Aorta (tissue), 5 donors: ENCODE data around the gene ILKAP. TPM values are rescaled to one million over a fixed set of nuclear protein-coding genes. Genes with fewer than 3 reads are reported as not detected.

Experiments used
- ATAC-seq: fragments of 200-7000 bp; cut with Tn5 transposase; one replicate; pipeline ENCODE4 v1.9.1; 2022; ENCODE audit warnings: moderate library complexity; ENCODE audit not compliant: low FRiP score
- DNase-seq, 2 donors: peaks; one replicate each; pipeline ENCODE4 v3.0.0-alpha.2; 2020
- H3K27ac ChIP-seq, 2 donors: one replicate each; pipeline ENCODE4 v1.5.1; 2013; ENCODE audit warnings: low read length in 2 of 2, mild to moderate bottlenecking in 2 of 2, moderate library complexity in 2 of 2, control low read depth in 1 of 2, inconsistent platforms in 1 of 2, low read depth in 1 of 2
- H3K27me3 ChIP-seq, 2 donors: one replicate each; pipeline ENCODE4 v1.6.1; 2013; ENCODE audit warnings: control low read depth in 1 of 2, low read length in 1 of 2, mild to moderate bottlenecking in 1 of 2, moderate library complexity in 1 of 2; ENCODE audit not compliant: insufficient read depth in 2 of 2, control insufficient read depth in 1 of 2
- H3K36me3 ChIP-seq, 2 donors: one replicate each; pipeline ENCODE4 v1.6.1; 2013; ENCODE audit warnings: control low read depth in 1 of 2, low read length in 1 of 2, mild to moderate bottlenecking in 1 of 2; ENCODE audit not compliant: insufficient read depth in 2 of 2, control insufficient read depth in 1 of 2
- H3K4me1 ChIP-seq, 2 donors: one replicate each; pipeline ENCODE4 v1.6.1; 2013; ENCODE audit warnings: low read length in 2 of 2, control low read depth in 1 of 2, mild to moderate bottlenecking in 1 of 2, moderate library complexity in 1 of 2; ENCODE audit not compliant: insufficient read depth in 2 of 2, control insufficient read depth in 1 of 2
- H3K4me3 ChIP-seq, 2 donors: one replicate each; pipeline ENCODE4 v1.5.1; 2013; ENCODE audit warnings: low read length in 2 of 2, control low read depth in 1 of 2, mild to moderate bottlenecking in 1 of 2
- H3K9me3 ChIP-seq: one replicate; pipeline ENCODE4 v1.6.1; 2013; ENCODE audit warnings: mild to moderate bottlenecking, low read length; ENCODE audit not compliant: control insufficient read depth
- WGBS, 2 donors: extraction: QIAGEN DNeasy Blood & Tissue Kit; methylation state at CpG; one replicate each; pipeline ENCODE4 v1.1.7; 2013; 5-methylcytosine and 5-hydroxymethylcytosine counted together
- intact Hi-C, 2 donors: fragments of 100-400 bp; cut with DNase I; formaldehyde crosslinking; loops; one replicate each; pipeline versions ENCODE4 v1.14.2 to v1.15.0; 2022
- polyA plus RNA-seq, 2 donors: library from polyadenylated mRNA; stranded (reverse); fragments of 200-250 nt; gene quantifications; one replicate each; pipeline ENCODE4 v1.2.3, GENCODE V29; 2013
- total RNA-seq, 2 donors: library from RNA; stranded (reverse); fragmentation: NEBNext Ultra II Directional; extraction: Animal tissue kit (Norgen Biotek cat#: 25700); gene quantifications; one replicate each; pipeline ENCODE4 v1.2.1, GENCODE V29; 2021
- donor health status: healthy with polysubstance abuse.
- donor health status: Bipolar disorder and iron deficiency.
- donor health status: DM: no; HTN: no; CAD: no.
- donor health status: DM: no; HTN: no; CAD: no.
- donor health status: DM: yes; HTN: yes; CAD: no.

The ILKAP gene
- total and polyA plus RNA-seq, 4 donors = 19.4 to 149 (median 49.6) TPM

DNA sequence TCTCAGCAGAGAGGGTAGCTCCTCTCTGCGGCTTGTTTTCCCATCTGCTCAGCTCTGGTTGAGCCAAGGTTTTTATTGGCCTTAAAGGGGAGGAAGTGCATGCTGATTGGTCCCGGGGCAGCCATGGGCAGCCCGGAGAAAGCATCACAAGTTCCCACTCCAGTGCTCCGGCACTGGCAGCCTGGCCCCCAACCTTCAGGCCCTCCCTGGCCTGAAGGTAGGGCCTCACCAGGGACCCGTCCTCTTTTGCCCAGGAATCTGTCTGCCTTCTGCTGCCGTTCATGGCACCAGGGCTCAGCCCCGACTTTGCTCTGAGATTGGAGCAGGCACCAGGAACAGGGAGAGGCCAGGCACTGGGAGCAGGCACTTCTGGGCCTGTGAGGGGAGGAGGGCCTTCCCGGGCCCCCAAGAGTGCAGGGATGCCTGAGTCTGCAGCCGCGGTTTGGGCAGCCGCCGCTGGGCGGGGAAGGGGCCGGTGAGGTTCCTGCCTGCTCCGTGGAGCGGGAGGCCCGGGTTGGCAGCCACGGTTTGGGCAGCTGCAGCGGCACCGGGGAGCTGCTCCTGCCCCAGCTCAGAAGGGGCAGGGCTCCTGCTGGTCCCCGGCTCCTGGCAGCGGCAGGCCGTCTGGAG is 17.5 kb upstream of the ILKAP start:
- peak; percentile 46 for ATAC-seq
- no peaks in the 10 kb centered on the region for H3K27me3 ChIP-seq
- H3K9me3 ChIP-seq = no peaks in the 10 kb centered on the region
- DNase-seq = no peak
- no peaks in the 10 kb centered on the region for H3K4me1 ChIP-seq
- WGBS, 2 donors = 60 to 65% methylated on average over 23 of the region's 23 CpGs
- intact Hi-C loops = no loop called here
- no peaks in the 10 kb centered on the region for H3K36me3 ChIP-seq
- H3K27ac ChIP-seq = no peak overlapping the region
- H3K4me3 ChIP-seq = no peak overlapping the region

GRCh38 chr2:238220274-238220891 is 16.9 kb upstream of the ILKAP start:
- H3K4me1 ChIP-seq = no peaks in the 10 kb centered on the region
- WGBS, 2 donors = 74 to 78% methylated on average over 10 of the region's 10 CpGs
- H3K36me3 ChIP-seq = no peaks in the 10 kb centered on the region
- H3K4me3 ChIP-seq = no peak overlapping the region
- DNase-seq = no peak
- no peaks in the 10 kb centered on the region for H3K27me3 ChIP-seq
- ATAC-seq = no peak
- no peak overlapping the region for H3K27ac ChIP-seq
- intact Hi-C loops = no loop called here
- no peaks in the 10 kb centered on the region for H3K9me3 ChIP-seq

DNA sequence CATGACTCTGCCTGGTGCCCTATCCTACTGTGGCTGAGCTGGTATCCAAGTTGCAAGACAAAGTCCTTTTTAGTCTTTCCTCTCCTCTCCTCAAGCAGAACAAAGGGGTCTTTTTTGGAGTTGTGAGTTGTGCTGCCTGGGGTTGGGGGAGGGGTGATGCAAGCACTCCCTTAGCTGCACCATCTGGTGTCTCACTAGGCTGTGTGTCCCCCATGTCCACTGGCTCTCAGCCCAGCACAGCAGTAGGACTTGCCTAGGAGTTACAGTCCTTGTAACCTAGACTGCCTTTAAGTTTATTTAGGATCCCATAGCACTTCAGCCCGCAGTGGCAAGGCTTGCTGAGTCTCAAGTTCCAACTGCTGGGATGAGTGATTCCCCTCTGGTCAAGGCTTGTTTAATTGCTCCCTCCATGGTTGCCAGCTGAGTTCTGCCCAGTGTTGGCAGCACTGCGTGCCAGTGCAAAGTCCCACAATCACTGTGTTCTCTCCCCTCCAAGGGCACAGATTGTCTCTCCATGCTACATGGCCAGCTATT is 13.2 kb upstream of the ILKAP start:
- intact Hi-C loops = no loop called here
- H3K4me1 ChIP-seq = no peaks in the 10 kb centered on the region
- H3K27me3 ChIP-seq = no peaks in the 10 kb centered on the region
- no peaks in the 10 kb centered on the region for H3K9me3 ChIP-seq
- WGBS, 2 donors = 69 to 72% methylated on average over 2 of the region's 2 CpGs
- no peak for ATAC-seq
- no peaks in the 10 kb centered on the region for H3K36me3 ChIP-seq
- no peak overlapping the region for H3K27ac ChIP-seq
- no peak overlapping the region for H3K4me3 ChIP-seq
- DNase-seq = no peak

DNA sequence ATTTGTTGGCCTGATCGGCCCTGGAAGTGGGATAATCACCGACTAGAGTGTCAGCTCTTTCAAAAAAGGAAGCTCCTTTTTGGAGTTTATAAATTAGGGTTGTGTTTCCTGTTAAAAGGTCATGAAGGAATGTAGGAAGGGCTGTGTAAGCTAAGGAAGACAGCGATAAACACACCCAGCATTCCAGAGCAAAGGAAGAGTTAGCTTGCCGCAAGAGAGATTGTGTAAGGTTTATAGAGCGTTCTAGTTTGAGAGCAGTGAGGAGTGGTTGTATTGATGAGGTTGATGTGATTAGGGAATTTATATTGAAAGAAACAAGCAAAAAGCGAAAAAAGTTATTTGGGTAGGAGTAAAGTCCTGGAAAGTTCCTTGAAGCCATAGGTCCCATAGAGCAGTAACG is 3.5 kb upstream of the ILKAP start:
- WGBS, 2 donors = 87 to 93% methylated on average over 7 of the region's 7 CpGs
- DNase-seq = no peak
- Histone ChIP-seq H3K27me3 (no peaks in the 10 kb centered on the region), H3K4me3 (no peak overlapping the region), H3K27ac (no peak overlapping the region), H3K36me3 (no peaks in the 10 kb centered on the region), H3K4me1 (peaks cover 0 to 3% of the 10 kb centered on the region in 2 donors), H3K9me3 (no peaks in the 10 kb centered on the region)
- ATAC-seq = no peak
- intact Hi-C loops = no loop called here

DNA sequence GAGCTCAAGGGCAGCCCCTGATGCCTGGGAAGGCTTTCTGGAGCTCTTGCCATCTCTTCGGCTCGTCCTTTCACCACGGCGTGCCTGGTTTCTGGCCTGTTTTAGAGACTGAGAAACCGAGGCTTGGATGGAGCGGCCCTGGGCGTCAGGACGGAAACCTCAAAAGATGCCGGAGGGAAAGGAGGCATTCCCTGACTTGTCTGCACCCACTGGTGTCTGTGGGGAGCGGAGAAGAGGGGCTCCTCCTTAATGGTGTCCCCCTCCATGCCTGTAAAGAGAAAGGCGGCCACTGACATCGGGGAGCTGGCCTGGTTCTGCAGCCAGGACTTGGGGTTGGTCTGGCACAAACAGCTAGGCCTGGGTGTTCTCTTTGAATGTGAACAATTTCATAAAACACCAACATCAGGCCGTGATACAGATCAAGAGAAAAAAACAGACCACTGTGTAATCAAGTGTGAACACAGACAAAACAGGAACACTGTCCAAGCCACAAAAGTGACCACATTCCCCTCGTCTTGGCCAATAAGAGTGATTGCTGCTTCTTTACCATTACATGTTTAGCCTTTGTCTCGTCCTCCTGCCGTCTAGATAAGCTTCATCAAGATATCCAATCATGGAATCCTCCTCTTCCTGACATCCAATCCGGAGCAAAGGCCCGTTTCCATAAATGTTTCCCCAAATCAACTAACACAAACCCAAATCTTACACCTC is 633 bp upstream of the ILKAP start:
- Histone ChIP-seq H3K9me3 (no peaks in the 10 kb centered on the region), H3K27ac (peak overlapping the region in 1 of 2 donors; percentile 55), H3K4me1 (peaks cover 0 to 5% of the 10 kb centered on the region in 2 donors), H3K36me3 (no peaks in the 10 kb centered on the region), H3K4me3 (peak overlapping the region in 1 of 2 donors; percentile 27), H3K27me3 (no peaks in the 10 kb centered on the region)
- DNase-seq (no peak), ATAC-seq (peak; percentile 27)
- 58% methylated on average over 18 of the region's 18 CpGs for WGBS, 2 donors
- intact Hi-C loops = loop anchor here in 1 of 2 donors (1.0 kb wide), 1 partner anchor 35 kb away; no protein-coding TSS in a partner anchor

DNA sequence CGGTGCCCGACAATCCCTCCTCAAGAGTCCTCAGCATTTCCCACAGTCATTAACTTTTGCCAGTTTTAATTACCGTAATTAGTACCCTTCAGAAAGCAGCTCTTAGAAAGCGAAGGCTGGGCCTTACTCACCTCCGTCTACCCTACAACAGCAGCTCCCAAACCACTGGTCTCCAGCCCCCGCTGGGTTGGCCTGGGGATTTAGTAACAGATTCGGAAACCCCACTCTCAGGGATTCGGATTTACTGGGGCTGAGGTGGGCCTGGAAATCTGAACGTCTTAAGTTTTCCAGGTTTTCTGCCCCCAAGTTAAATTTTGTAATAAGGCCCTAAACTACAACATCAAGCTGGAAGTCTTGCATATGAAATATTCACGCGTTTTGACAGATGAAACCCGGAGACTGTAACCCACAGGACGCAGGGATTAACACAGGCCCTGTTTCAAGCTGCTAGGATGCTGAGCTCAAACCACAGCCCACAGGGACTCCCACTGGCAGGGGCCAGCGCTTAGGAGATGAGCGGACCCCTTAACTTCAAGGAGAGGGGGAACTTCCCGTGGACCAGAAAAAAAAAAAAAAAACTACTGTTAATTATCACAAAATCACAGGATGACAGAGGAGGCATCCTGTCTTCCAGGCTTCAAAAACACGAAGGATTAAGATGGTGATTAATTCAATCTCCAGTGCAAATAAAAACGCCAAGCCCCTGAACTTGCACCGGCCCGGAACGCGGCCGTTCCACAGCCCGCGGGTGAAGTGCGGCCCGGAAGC is 985 bp downstream of the ILKAP start:
- intact Hi-C loops = loop anchor here in 1 of 2 donors (1.0 kb wide), 1 partner anchor 33 kb away; no protein-coding TSS in a partner anchor
- H3K4me1 ChIP-seq = peaks cover 0 to 5% of the 10 kb centered on the region in 2 donors
- WGBS, 2 donors = 5 to 6% methylated on average over 27 of the region's 27 CpGs
- H3K36me3 ChIP-seq = no peaks in the 10 kb centered on the region
- DNase-seq (no peak), ATAC-seq (no peak)
- H3K27me3 ChIP-seq = no peaks in the 10 kb centered on the region
- H3K4me3 ChIP-seq = peak overlapping the region; percentile 98 to 99
- no peaks in the 10 kb centered on the region for H3K9me3 ChIP-seq
- H3K27ac ChIP-seq = peak overlapping the region; percentile 85 to 99

DNA sequence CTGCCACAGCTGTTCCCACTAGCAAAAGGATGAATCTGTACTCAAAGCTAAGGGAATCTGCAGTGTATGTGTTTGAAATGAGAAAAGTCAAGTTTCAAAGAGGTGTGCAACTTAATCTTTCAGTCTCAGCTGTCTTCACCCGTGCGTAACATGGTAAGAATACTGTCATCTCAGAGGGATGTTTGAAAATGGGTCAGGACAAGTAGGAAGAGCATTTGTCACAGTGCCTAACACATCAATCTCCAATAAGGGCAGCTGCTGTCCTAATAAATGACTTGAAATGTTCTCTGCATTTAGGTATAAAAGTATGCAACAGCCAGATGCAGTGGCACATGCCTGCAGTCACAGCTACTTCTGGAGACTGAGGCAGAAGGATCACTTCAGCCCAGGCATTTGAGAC is 13.1 kb downstream of the ILKAP start:
- H3K27me3 ChIP-seq = no peaks in the 10 kb centered on the region
- 85 to 90% methylated on average over 2 of the region's 2 CpGs for WGBS, 2 donors

More for the DNA sequence above, 13.1 kb downstream of the ILKAP start:
- Histone ChIP-seq H3K4me3 (no peak overlapping the region), H3K36me3 (peaks cover 16 to 24% of the 10 kb centered on the region in 2 donors), H3K4me1 (no peaks in the 10 kb centered on the region), H3K27ac (no peak overlapping the region), H3K9me3 (no peaks in the 10 kb centered on the region)
- no peak for ATAC-seq
- DNase-seq = no peak
- intact Hi-C loops = no loop called here
